Stimulated activated CD4-positive, alpha-beta T cell treated with anti-CD3 and anti-CD28 coated beads, Interleukin-2, amount 100 ng/mL, for 48 hours (primary cell): Measurements from ENCODE around the gene SIX4.

ENCODE experiments used
- DNase-seq, 2 donors: peaks; one replicate each; pipeline ENCODE4 v3.0.0-alpha.2; 2020

Gene SIX4

GRCh38 chr14:60721326-60722106 is 2.6 kb downstream of the SIX4 start:
- DNase-seq: peak in 1 of 2 donors; percentile 23

- DNase-seq: no peak
These were observed 3.2 kb downstream of the SIX4 start for GRCh38 chr14:60720962-60721325.

GRCh38 chr14:60720391-60720790 is 3.8 kb downstream of the SIX4 start:
- no peak for DNase-seq

GRCh38 chr14:60713513-60713912 is 10.6 kb downstream of the SIX4 start:
- DNase-seq: no peak

GRCh38 chr14:60710494-60710893 is 13.7 kb downstream of the SIX4 start:
- DNase-seq: no peak

GRCh38 chr14:60707858-60708257 is 16.3 kb downstream of the SIX4 start:
- no peak for DNase-seq

- DNase-seq: no peak
These were observed 19.1 kb downstream of the SIX4 start for GRCh38 chr14:60705100-60705499.

GRCh38 chr14:60700598-60700997 is 23.6 kb downstream of the SIX4 start:
- no peak for DNase-seq

GRCh38 chr14:60695327-60695726 is 28.8 kb downstream of the SIX4 start:
- DNase-seq: no peak

GRCh38 chr14:60691383-60692113 is 32.6 kb downstream of the SIX4 start:
- DNase-seq: no peak

GRCh38 chr14:60686865-60687264 is 37.3 kb downstream of the SIX4 start:
- DNase-seq: no peak

- DNase-seq: no peak
These were observed 39.9 kb downstream of the SIX4 start for GRCh38 chr14:60684203-60684602.

GRCh38 chr14:60681271-60681670 is 42.9 kb downstream of the SIX4 start:
- DNase-seq: no peak

GRCh38 chr14:60680511-60680910 is 43.6 kb downstream of the SIX4 start:
- DNase-seq: no peak

- DNase-seq: no peak
These were observed 44.4 kb downstream of the SIX4 start for GRCh38 chr14:60679566-60680258.

- DNase-seq: no peak
These were observed 46.5 kb downstream of the SIX4 start for GRCh38 chr14:60677701-60678100.

GRCh38 chr14:60670989-60671388 is 53.2 kb downstream of the SIX4 start:
- DNase-seq: no peak

GRCh38 chr14:60668431-60669112 is 55.6 kb downstream of the SIX4 start:
- DNase-seq: no peak

GRCh38 chr14:60665177-60665550 is 59.0 kb downstream of the SIX4 start:
- no peak for DNase-seq

GRCh38 chr14:60662982-60663381 is 61.2 kb downstream of the SIX4 start:
- DNase-seq: no peak

- DNase-seq: no peak
These were observed 62.4 kb downstream of the SIX4 start for GRCh38 chr14:60661721-60662120.
